DND-41 (cell line): ENCODE results near the gene ENPP5.

Source experiments
- ATAC-seq: fragments of 200-7000 bp; cut with Tn5 transposase; 3 replicates; pipeline ENCODE4 v1.9.1; 2021; ENCODE audit warnings: low read depth; ENCODE audit not compliant: insufficient read depth
- DNase-seq: peaks from one replicate; pipeline ENCODE4 v3.0.0-alpha.2; 2020
- H2AFZ ChIP-seq: 2 replicates; pipeline ENCODE4 v1.6.0; 2012; ENCODE audit warnings: low read depth, low read length
- H3K27ac ChIP-seq: 2 replicates; pipeline ENCODE4 v1.5.1; 2012; ENCODE audit warnings: low read length, inconsistent platforms
- H3K27me3 ChIP-seq: fragments of 200-600 bp; sonication (generic); 2 replicates; pipeline ENCODE4 v1.6.0; 2012; ENCODE audit warnings: low read length, mild to moderate bottlenecking, inconsistent platforms; ENCODE audit not compliant: insufficient read depth, poor library complexity
- H3K36me3 ChIP-seq: 2 replicates; pipeline ENCODE4 v1.5.1; 2012; ENCODE audit warnings: low read length, inconsistent platforms; ENCODE audit not compliant: insufficient read depth
- H3K4me1 ChIP-seq: 2 replicates; pipeline ENCODE4 v1.5.1; 2012; ENCODE audit warnings: mild to moderate bottlenecking, low read length; ENCODE audit not compliant: insufficient read depth
- H3K4me2 ChIP-seq: 2 replicates; pipeline ENCODE4 v1.6.0; 2012; ENCODE audit warnings: mild to moderate bottlenecking, moderate library complexity, low read length, inconsistent platforms; ENCODE audit not compliant: insufficient read depth
- H3K4me3 ChIP-seq, 2 experiments: fragments of 200-600 bp in 1 of 2; shearing (Covaris generic) in 1 of 2; 2 replicates each; pipeline ENCODE4 v1.5.1; 2012 to 2016; ENCODE audit warnings: inconsistent platforms in 2 of 2, low read length in 2 of 2, mild to moderate bottlenecking in 2 of 2, low read depth in 1 of 2, moderate library complexity in 1 of 2
- H3K79me2 ChIP-seq: 2 replicates; pipeline ENCODE4 v1.6.0; 2012; ENCODE audit warnings: low read length, inconsistent platforms; ENCODE audit not compliant: insufficient read depth
- H3K9ac ChIP-seq: 2 replicates; pipeline ENCODE4 v1.6.0; 2012; ENCODE audit warnings: low read depth, mild to moderate bottlenecking, inconsistent platforms, low read length, moderate library complexity
- H3K9me3 ChIP-seq: 2 replicates; pipeline ENCODE4 v1.5.1; 2012; ENCODE audit warnings: low read length, moderate library complexity, mild to moderate bottlenecking, inconsistent platforms; ENCODE audit not compliant: insufficient read depth, severe bottlenecking
- H4K20me1 ChIP-seq: 2 replicates; pipeline ENCODE4 v1.6.0; 2012; ENCODE audit warnings: low read length; ENCODE audit not compliant: insufficient read depth
- EZH2 ChIP-seq: IDR thresholded peaks from 3 replicates; pipeline ENCODE4 v1.6.1; 2012; ENCODE audit warnings: borderline replicate concordance, low read depth, mild to moderate bottlenecking, moderate library complexity, low read length, inconsistent platforms; ENCODE audit not compliant: severe bottlenecking
- TF ChIP-seq, protein P1 (sequence below): IDR thresholded peaks from 2 replicates; pipeline ENCODE4 v1.5.1; 2012; ENCODE audit warnings: borderline replicate concordance, low read length, moderate library complexity, mild to moderate bottlenecking; ENCODE audit not compliant: poor library complexity, severe bottlenecking; ENCODE audit errors: extremely low read depth

The ENPP5 gene

DNA sequence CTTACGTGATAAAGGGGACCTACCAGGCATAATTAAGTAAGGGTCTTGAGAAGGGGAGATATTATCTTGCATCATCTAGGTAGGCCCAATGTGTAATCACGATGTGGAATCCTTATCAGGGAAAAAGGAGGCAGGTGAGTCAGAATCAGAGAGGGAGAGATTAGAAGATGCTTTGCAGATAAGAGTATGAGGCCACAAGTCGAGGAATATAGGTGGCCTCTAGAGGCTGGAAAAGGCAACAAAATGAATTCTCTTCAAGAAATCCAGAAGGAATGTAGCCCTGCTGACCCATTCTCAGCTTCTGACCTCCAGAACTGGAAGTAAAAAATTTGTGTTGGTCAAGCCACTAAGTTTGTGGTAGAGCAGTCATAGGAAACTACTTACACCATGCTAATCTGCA is 51.9 kb downstream of the ENPP5 start:
- H3K9me3 ChIP-seq, result no peaks in the 10 kb centered on the region
- no peak overlapping the region for H3K9ac ChIP-seq
- no peaks in the 10 kb centered on the region for H3K36me3 ChIP-seq
- TF ChIP-seq EZH2, result no peak
- TF ChIP-seq, protein P1, sequence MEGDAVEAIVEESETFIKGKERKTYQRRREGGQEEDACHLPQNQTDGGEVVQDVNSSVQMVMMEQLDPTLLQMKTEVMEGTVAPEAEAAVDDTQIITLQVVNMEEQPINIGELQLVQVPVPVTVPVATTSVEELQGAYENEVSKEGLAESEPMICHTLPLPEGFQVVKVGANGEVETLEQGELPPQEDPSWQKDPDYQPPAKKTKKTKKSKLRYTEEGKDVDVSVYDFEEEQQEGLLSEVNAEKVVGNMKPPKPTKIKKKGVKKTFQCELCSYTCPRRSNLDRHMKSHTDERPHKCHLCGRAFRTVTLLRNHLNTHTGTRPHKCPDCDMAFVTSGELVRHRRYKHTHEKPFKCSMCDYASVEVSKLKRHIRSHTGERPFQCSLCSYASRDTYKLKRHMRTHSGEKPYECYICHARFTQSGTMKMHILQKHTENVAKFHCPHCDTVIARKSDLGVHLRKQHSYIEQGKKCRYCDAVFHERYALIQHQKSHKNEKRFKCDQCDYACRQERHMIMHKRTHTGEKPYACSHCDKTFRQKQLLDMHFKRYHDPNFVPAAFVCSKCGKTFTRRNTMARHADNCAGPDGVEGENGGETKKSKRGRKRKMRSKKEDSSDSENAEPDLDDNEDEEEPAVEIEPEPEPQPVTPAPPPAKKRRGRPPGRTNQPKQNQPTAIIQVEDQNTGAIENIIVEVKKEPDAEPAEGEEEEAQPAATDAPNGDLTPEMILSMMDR, result no peak
- H3K4me1 ChIP-seq, result no peaks in the 10 kb centered on the region
- H3K79me2 ChIP-seq, result no peaks in the 10 kb centered on the region
- ATAC-seq, result no peak
- H3K27me3 ChIP-seq, result no peaks in the 10 kb centered on the region
- no peak overlapping the region for H3K27ac ChIP-seq
- H3K4me3 ChIP-seq, result no peak overlapping the region
- H2AFZ ChIP-seq, result no peak overlapping the region
- no peak for DNase-seq
- H3K4me2 ChIP-seq, result no peak overlapping the region
- no peaks in the 10 kb centered on the region for H4K20me1 ChIP-seq

DNA sequence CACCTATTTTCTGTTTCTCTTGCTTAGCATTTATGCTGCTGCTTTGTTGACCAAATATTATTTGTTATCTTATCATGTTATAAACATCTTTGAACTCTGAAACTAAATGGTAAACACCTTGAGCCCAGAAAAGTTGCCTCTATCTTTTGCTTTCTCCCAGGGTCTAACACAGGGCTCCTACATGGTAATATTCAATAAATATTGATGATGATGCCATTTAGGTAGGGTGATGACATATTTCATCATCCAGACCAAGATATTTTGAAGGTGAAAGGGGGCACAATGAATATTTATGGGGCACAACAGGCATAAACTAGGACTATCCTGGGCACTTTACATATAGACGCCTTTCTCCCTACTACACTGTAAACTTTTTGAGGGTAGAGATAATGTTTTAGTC is 52.6 kb downstream of the ENPP5 start:
- no peaks in the 10 kb centered on the region for H4K20me1 ChIP-seq
- TF ChIP-seq EZH2, result no peak
- TF ChIP-seq, protein P1, result no peak
- H3K4me2 ChIP-seq, result no peak overlapping the region
- H3K27me3 ChIP-seq, result no peaks in the 10 kb centered on the region
- no peak overlapping the region for H3K27ac ChIP-seq
- no peak overlapping the region for H3K4me3 ChIP-seq
- no peak overlapping the region for H2AFZ ChIP-seq
- H3K9me3 ChIP-seq, result no peaks in the 10 kb centered on the region
- no peaks in the 10 kb centered on the region for H3K4me1 ChIP-seq
- no peaks in the 10 kb centered on the region for H3K36me3 ChIP-seq
- no peak overlapping the region for H3K9ac ChIP-seq
- no peak for ATAC-seq
- no peak for DNase-seq
- no peaks in the 10 kb centered on the region for H3K79me2 ChIP-seq

DNA sequence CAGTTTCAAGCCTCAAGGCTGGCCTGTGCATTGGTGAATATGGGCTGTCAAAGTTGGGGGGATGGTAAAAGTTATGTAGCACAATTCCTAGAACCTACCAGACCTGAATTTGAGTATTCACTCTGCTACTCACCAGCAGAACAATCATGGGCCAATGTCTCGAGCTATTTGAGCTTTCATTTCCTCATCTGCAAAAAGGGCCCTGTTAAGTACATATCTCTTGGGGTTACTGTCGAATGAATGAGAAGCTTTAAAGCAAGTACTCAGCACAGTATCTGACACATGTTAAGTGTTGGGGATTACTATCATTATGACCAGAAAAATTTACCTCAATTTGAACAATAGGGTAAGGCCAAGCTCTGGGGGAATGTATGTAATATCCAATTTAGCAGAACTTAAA is 54.5 kb downstream of the ENPP5 start:
- H2AFZ ChIP-seq, result no peak overlapping the region
- H3K27ac ChIP-seq, result no peak overlapping the region
- TF ChIP-seq EZH2, result no peak
- TF ChIP-seq, protein P1, result no peak
- no peak for ATAC-seq
- H3K36me3 ChIP-seq, result no peaks in the 10 kb centered on the region
- H3K4me1 ChIP-seq, result no peaks in the 10 kb centered on the region
- no peak for DNase-seq
- no peaks in the 10 kb centered on the region for H3K9me3 ChIP-seq
- no peak overlapping the region for H3K4me2 ChIP-seq
- no peaks in the 10 kb centered on the region for H3K27me3 ChIP-seq
- H3K79me2 ChIP-seq, result no peaks in the 10 kb centered on the region
- no peak overlapping the region for H3K9ac ChIP-seq
- H3K4me3 ChIP-seq, result no peak overlapping the region
- H4K20me1 ChIP-seq, result no peaks in the 10 kb centered on the region

DNA sequence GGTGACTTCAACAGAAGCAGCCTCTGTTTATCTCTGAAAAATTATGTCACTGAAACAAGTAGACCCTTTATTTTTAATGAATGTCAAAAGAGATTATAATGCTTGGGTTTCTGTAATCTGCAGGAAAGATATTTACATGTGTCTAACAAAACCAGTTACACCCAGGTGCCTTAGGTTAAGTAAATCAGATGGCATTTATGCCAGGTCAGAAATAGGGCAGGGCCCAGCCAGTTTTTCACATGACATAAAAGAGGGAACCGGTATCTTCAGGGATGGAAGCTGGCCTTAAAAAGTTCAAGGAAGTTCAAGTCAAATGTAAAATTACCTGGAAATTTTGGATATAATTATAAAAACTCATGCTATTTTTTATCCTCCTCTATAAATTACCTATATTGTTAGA is 55.1 kb downstream of the ENPP5 start:
- Histone ChIP-seq H3K79me2 (no peaks in the 10 kb centered on the region), H4K20me1 (no peaks in the 10 kb centered on the region), H3K27ac (no peak overlapping the region), H3K36me3 (no peaks in the 10 kb centered on the region), H3K4me2 (no peak overlapping the region), H2AFZ (no peak overlapping the region), H3K9me3 (no peaks in the 10 kb centered on the region), H3K9ac (no peak overlapping the region), H3K4me3 (no peak overlapping the region), H3K4me1 (no peaks in the 10 kb centered on the region), H3K27me3 (no peaks in the 10 kb centered on the region)
- TF ChIP-seq EZH2, result no peak
- TF ChIP-seq, protein P1, result no peak
- ATAC-seq (no peak), DNase-seq (no peak)
